HG03280 (cell line): Measurements from ENCODE around the gene CD7.
"Not testable (repeated sequence)": the region's sequence is repeated elsewhere in the genome, so short reads cannot be mapped to it uniquely, and the experiment has no call there.

Experiments
- ATAC-seq: cut with Tn5 transposase; IDR thresholded peaks from one replicate; pipeline ENCODE4 v1.9.1; 2021; ENCODE audit warnings: mild to moderate bottlenecking, moderate library complexity; ENCODE audit not compliant: unreplicated experiment

Gene CD7

DNA sequence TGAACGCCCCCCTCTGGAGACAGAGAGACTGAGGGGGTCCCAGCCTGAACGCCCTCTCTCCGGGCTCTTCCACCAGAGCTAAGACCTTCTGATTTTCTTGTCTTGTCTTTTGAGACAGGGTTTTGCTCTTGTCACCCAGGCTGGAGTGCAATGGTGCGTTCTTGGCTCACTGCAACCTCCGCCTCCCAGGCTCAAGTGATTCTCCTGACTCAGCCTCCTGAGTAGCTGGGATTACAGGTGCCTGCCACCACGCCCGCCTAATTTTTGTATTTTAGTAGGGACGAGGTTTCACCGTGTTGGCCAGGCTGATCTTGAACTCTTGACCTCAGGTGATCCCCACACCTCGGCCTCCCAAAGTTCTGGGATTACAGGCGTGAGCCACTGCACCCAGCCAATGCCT, 30.6 kb upstream of the CD7 start:
- ATAC-seq = not testable (repeated sequence)

DNA sequence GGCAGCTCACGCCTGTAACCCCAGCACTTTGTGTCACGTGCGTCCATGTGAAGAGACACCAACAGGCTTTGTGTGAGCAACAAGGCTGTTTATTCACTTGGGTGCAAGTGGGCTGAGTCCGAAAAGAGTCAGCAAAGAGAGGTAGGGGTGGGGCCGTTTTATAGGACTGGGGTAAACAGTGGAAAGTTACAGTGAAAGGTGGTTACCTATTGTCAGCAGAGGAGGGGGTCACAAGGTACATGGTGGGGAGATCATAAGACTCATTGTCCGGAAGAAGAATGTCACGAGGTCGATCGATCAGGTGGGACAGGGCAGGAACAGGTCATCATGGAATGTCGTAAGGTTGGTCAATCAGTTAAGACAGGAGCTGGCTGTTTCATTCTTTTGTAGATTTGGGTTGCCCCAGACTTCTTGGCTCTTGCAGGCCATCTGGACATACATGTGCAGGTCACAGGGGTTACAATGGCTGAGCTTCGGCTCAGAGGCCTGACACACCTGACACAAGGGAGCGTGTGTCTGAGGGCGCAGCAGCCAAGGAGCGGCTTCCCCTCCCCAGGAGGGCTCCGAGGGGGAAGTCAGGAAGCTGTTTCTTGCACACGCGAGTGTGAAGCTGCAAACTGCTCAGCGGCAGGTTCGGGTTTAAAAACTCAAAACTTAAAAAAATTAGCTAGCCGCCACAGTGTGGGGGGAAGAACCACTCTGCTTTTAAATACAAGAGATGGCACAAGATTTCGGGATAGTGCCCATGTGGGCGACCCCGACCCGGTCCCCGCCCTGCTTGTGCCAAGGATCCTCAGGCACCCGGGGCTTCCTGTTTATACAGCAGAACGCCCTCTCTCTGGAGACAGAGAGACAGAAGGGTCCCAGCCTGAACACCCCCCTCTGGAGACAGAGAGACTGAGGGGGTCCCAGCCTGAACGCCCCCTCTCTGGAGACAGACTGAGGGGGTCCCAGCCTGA, 29.2 kb upstream of the CD7 start:
- ATAC-seq = no peak

DNA sequence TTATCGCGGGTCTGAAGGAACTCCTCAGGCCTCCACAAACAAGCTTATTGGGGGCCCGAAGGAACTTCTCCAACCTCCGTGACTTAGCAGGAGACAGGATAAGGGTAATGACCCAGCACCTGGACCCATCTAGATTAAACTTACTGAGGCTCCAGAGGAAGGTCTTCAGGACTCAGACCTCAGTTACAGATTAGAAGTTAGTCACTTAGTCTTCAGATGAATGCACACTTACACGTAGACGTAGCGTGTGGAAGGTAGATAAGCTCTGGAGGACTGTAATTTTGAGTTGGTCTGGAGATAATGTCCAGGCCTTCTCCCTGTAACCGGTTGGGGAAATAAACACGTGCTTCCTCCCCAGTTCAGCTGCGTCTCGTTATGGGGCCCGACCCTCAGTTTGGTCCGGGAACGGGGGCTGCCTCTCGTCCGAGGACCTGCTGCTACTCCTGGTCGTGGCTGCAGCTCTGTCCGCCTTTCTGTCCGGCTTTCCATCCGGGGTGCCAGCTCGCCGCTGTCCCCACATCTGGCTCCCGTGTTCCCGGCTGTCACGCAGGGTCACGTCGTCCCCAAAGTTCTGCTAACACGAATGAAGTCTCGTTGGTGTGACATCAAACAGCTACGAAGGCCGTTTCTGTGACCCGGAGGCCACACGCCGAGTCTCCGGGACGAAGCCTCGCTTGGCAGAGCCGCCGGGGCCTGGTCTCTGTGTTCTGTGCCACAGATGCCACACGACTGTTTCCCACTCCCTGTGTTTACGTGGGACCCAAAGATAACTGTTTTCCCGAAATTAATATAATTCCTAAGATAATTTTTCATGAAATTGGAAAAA, 28.0 kb upstream of the CD7 start:
- ATAC-seq = no peak

DNA sequence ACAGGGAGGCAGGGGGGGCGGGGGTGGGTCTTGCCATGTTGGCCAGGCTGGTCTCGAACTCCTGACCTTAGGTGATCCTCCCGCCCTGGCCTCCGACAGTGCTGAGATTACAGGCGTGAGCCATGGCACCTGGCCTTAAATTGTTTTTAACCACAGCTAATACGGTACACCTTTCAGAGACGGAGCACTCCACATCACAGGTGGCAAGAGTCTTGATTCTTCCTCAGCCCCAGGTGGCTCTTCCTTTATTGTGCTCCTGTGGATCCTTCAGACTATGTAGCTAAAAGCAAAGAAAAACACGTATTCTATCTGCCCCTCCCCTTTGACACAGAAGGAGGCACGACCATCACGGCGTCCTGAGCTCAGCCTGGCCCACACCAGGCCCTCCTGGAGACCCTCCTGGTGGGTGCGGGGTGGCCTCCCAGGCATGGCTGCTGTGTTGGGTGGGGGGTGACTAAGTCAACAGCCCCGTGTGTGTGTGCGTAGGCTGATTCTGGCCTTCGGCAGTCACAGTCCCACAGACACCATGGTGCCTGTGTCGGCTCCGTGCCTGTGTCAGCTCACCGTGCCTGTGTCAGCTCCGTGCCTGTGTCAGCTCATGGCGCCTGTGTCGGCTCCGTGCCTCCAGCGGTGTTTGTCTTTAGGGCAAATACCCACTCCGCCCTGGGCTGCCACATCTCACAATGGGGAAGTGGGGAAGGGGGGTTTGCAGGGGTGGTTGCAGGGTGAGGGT, 26.9 kb upstream of the CD7 start:
- ATAC-seq = no peak

DNA sequence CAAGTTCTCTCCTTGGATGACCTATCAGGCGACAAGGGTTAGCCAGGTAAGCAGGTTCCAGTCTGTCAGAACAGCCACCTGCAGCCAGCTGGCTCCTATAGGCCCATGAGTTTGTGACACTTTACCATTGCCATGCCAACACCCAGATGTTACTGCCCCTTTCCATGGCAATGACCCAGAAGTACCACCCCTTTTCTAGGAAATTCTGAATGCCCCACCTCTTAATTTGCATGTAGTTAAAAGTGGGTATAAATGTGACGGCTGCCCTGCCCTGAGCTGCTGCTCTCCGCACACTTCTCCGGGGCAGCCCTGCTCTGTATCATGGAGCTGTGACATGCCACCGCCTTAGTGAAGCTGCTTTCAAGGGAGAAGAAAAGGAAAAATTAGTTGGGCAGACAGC, 26.2 kb upstream of the CD7 start:
- no peak for ATAC-seq

DNA sequence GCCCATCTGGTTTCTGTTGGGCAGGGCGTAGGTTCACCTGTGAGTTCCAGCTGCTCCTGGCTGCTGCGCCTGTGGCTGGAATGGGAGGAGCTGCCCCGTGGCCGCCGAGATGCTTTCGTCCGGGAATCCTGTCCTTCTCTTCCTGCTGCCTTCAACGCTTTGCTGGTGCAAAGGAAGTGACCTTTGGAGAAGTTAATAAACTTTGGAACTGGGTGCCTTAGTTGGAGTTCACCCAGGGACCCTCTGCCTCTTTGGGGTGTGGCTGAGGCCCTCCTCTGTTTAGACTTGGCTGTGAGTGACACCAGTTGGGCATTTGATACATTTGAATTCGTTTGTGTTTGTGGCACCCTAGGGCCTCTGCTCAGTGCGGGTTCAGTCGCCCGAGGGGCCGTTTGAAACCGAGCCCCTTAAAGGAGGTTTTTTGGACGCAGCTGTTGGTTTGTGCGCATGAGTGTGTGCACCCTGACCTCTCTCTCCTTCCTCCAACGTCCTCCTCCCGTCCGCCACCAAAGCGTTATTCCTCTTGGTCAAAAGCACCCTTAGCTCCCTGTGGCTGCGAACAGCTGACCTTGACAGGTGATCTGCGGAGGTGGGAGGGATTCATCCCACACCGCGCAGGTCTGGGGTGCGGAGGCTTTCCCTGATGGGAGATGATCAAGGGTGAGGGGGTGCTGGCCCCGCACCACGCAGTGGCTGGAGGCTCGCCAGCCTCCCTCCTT, 25.1 kb upstream of the CD7 start:
- ATAC-seq = no peak

DNA sequence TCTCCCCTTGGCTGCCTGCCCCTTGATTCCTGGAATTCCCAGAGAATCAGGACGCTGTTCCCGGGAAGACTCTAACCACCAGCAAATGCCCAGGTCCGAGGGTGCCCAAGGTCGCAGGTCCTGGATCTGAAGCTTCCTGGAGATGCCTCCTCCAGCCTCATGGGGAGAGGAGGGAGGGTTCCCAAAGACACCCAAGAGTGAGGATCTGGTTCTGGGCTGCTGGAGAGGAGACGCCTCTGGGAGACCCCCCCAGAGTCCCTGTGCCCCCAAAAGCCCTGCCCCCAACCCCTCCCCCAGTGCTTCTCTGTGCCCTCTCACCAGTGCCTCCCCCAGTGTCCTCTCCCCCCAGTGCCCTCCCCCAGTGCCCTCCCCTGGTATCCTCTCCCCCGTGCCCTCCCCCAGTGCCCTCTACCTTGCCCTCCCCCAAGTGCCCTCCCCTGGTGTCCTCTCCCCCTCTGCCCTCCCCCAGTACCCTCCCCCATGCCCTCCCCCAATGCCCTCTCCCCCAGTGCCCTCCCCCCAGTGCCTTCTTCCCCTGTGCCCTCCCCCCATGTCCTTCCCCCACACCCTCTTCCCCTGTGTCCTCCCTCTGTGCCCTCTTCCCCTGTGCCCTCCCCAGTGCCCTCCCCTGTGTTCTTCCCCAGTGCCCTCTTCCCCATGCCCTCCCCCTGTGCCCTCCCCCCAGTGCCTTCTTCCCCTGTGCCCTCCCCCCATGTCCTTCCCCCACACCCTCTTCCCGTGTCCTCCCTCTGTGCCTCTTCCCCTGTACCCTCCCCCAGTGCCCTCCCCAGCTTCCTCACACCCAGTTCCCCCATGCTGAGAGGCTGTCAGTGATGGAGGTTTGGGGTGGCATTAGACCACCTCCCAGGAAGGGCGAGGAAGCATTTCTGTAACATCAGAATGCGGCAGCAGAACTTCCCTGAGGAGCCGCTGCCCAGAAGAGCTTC, 22.5 kb upstream of the CD7 start:
- no peak for ATAC-seq

DNA sequence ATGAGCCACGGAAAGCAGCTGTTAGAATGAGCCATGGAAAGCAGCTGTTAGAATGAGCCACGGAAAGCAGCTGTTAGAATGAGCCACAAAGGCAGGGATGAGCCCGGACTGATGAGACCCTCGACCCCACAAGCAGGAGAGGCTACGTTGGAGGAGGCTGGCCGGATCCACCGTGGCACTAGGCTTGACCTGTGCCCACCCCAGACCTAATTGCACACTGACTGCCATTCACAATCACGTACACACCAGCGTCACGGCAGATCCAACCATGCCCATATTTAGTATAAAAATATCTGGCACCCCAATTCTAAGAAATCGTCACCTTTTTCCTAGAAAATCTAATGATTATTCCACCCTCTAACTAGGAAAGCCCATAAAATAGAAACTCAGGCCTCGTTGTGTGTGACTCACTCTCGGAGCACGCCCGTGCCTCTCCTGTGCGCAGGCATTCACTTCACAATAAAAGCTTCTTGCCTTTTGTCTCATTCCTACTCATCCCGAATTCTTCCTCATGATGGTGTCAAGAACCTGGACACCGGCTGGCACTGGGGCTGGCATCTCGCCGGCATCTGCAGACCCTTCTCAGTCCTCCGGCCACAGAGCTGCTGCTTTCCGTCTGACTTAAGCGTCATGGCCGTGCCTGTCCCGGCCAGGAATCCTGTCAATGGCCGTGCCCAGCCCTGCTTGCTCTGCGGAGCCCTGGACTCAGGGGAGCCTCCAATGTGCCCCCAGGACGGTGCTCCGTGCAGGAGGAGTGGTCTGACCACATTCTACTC, 21.6 kb upstream of the CD7 start:
- ATAC-seq = no peak

DNA sequence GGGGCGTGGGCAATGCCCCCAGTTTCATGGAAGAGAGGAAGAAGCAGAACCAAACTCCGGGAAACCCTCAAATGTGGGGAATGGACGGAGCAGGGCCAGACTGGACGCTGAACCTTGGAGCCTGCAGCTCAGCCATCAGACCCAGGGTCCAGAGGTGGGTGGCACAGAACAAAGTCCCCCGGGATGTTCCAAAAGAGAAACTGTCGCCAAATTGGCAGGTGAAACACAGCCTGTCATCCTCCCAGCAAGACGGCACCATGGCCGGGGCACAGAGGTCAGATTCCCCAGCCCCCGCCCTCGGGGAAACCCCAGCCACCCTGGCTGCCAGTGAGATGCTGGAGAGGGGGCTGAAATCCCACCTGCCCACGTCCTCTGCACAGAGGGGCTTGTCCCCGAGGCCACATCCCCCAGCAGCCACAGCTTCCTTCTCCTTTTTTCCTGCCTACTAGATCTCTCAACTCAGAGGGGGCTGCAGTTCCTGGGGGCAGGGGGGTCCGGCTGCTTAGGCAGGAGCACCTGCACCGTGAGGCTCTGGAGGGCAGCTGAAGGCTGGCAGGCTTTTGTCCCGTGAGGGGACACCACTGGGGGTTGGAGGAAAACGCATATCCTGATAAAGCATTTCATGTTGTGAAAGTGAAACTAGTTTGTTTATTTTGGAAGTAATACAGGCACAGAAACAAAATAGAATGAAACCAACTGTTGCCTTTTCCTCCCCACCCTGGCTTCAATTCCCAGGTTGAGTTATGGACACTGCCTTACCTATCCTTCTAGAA, 17.4 kb upstream of the CD7 start:
- no peak for ATAC-seq

DNA sequence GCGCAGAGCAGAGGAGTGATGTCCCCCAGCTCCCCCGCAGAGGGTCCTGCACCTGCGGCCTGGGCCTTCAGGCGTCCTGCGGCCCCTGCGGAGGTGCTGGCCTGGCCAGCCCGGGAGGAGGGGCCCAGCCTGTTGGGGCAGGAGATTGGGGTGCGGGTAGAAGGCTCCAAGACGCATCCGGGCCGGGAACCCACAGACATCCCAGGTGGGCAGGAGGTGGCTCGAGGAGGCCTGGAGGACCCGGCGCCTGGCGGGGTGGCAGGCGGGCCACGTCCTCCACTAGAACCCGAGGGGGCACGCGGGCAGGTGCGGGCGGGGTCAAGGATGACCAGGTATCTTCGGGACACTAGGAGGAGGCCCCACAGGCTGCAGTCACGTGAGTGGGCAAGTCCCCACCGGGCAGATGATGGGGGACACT, 16.8 kb upstream of the CD7 start:
- ATAC-seq = no peak

DNA sequence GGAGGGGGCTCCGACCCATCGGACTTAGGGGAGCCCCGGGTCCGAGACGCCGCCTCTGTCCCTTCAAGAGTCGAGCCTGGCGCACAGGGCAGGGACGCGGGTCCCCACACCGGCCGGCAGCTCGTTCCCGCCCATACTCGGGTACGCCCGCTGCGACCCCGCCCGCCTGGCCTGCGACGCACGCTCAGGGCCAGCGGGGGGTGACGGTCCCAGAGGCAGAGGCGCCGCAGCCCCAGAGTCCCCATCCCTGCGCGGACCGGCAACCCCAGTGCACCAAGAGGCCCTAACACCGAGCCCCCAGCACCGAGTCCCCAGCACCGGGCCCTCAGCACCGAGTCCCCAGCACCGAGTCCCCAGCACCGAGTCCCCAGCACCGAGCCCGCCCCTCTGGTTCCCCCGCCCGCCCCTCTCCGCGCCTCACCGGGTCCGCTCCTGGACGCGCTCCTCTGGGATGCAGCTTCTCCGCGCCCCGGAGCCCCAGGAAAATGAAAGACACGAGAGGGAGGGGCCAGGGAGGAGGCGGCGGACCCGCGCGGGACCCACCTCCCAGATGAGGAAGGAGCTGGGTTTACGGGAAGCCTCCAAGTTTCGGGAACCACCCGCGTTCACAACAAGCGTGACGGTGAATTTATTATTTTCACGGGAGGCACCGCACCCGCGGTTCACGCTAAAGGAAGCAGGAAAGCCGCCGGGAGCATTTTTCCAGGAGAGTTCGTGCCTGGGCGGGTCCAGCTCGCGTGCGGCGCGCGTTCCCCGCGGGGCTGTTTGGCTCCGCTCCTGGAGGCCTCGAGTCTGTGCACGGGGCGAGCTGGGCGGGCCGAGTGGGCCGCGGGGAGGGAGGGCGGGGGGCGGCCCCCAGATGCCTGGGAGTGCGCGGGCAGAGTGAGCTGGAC, 16.1 kb upstream of the CD7 start, which contains the start of gene SECTM1:
Gene SECTM1 (minus strand): TSS at position 488 of the 893 bp plus-strand sequence. CDS start 6,526 bp downstream, outside the sequence.
- no peak for ATAC-seq

DNA sequence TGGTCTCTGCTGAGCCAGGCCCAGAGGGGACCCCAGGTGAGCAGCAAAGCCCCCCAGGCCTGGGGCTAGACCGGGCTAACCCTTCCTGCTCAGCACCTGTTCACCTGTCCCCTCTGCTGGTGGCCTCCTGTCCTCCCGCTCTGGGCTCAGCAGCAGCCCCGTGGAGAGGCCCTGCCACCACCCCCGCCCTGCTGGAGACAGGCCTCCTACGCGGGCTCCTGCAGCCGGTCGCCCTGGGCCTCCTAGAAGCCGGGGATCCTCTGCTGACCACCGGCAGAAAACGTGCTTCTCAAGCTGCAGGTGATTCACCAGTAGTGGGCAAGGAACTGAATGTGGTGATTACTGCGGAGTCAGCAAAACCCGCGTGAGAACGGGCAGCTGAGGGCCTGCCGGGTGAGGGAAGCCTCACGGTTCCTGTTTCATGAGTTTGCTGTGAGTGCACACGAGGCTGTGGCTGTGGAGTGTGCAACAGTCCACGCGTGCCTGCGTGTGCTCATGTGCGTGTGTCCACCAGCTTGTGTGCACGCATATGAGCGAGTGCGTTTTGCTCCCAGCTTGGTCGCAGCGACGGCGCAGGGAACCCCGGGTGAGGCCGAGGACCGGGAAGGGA, 15.4 kb upstream of the CD7 start:
- no peak for ATAC-seq

DNA sequence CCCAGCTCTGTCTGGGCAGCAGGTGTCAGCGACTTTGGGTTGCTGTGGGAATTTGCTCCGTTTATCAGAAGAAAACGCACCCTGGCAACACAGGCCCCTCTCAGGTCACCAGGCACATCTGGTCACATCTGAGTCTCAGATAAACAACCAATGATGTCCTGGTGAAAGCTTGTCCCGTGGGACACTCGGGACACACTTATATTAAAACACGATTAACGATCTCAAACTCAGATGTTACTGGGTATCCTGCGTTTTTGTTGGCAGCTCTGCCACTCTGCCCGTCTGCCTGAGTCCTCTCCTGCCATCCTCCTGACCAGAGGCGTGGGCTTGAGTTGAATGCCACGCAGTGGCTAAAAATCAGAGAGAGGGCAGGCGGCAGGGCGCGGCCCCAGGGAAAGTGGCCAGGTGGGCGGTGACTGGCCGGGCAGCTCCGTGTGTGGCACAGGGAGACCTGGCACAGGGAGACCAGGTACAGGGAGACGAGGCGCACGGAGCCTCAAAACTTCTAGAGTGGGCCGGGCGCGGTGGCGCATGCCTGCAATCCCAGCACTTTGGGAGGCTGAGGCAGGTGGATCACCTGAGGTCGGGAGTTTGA, 14.0 kb upstream of the CD7 start:
- no peak for ATAC-seq

DNA sequence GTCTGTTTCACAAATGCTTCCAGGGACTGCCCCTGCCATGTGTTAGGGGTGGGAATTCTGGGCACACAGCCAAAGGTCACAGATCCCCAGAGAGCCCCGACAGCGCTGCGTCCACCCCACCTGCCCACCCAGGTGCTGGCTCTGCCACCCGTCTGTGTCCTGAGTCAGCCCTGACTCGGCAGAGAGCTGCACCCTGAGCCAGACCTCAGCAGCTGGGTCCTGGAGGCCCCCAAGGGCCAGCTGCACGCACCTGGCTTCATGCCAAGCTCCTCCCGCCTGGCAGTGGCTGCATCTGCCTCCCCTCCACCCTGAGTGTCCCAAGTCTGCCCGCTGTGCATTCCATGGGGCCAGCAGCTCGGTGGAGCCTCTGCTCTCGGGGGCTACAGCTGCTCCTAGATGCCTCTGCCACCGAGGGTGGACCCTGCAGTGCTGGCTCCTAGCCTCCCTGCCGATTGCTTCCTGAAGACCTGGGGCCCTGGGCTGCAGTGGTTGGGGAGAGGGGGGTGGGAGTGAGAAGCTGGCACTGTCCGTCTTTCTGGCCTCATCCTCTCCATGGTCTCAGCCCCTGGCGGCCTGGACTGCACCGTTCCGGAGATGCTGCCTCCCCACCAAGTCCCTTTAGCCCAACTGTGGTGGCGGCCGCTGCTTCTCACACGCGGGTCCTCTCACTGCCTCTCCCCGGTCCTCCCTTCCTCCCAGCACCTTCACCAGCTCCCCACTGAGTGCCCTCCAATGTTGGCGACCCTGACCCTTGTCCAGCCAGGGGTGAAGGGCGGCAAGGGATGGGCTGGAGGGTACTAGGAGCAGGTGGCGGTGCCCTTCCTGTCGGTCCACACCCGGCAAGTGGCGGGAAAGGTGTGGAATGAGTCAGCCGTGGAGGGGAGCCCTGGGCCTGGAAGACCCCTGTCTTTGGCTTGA, 13.2 kb upstream of the CD7 start:
- ATAC-seq = no peak
